GM12892 (cell line): Measurements from ENCODE around the gene SHB.

Experiments used
- POLR2A ChIP-seq: IDR thresholded peaks from 2 replicates; pipeline ENCODE4 v1.6.1; 2011; ENCODE audit warnings: low read depth, low read length, control low read depth
- POLR2AphosphoS5 ChIP-seq: IDR thresholded peaks from 2 replicates; pipeline ENCODE4 v1.6.1; 2011; ENCODE audit warnings: low read depth, low read length, control low read depth
- TAF1 ChIP-seq: IDR thresholded peaks from 2 replicates; pipeline ENCODE4 v1.6.1; 2011; ENCODE audit warnings: low read depth, mild to moderate bottlenecking, control low read depth, low read length, borderline replicate concordance

- TF ChIP-seq POLR2A = no peak
- no peak for TF ChIP-seq POLR2AphosphoS5
- no peak for TF ChIP-seq TAF1
Observed at GRCh38 chr9:38041564-38042243, 27.3 kb downstream of the SHB start.
